ENCODE measurements around the gene MTUS2. TPM values are rescaled to one million over a fixed set of nuclear protein-coding genes. Genes with fewer than 3 reads are reported as not detected.

The MTUS2 gene
- total RNA-seq, 1 experiment from 2014 or later = 1.7 TPM

DNA sequence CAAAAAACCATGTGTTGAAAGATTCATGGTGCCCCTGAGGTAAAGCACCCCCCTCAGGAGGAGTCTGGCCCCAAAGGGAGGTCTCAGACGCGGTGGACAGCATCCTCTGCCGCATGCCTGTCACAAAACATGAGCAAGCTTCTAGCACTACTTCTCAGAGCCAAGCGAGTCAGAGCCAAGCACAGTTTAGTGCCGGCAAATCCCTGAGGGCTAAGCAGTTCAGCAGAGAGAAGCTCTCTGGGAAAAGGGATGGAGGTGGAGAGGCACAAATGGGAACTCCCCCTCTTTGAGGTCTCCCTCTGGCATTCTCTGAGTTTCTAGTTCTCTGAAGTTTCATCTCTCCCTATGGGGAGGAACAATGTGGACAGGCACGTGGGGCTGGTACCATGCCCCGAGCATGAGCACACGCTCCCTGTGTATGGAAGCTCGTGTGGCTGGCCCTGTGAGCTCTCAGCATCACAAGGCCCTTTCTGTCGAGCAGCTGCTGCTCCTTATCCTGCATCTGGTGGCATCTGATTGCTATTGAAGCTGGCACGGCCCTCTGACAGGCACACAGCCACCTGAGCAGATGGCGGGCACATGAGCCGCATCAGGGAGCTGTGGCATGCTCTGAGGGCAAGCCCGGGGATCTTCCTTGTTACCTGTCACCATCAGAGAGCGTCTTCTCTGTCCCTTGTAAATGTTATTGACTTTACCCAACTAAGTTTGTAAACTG, 450.3 kb downstream of the MTUS2 start:
- TF ChIP-seq, protein P1, sequence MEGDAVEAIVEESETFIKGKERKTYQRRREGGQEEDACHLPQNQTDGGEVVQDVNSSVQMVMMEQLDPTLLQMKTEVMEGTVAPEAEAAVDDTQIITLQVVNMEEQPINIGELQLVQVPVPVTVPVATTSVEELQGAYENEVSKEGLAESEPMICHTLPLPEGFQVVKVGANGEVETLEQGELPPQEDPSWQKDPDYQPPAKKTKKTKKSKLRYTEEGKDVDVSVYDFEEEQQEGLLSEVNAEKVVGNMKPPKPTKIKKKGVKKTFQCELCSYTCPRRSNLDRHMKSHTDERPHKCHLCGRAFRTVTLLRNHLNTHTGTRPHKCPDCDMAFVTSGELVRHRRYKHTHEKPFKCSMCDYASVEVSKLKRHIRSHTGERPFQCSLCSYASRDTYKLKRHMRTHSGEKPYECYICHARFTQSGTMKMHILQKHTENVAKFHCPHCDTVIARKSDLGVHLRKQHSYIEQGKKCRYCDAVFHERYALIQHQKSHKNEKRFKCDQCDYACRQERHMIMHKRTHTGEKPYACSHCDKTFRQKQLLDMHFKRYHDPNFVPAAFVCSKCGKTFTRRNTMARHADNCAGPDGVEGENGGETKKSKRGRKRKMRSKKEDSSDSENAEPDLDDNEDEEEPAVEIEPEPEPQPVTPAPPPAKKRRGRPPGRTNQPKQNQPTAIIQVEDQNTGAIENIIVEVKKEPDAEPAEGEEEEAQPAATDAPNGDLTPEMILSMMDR (IDR thresholded peaks at IDR 0.05; ENCODE audit: insufficient read depth in 1 of 2, low read depth in 1 of 2, low read length in 1 of 2, severe bottlenecking in 1 of 2, unreplicated experiment in 1 of 2) = no peak
- intact Hi-C loops (cut with micrococcal nuclease; ENCODE audit: unreplicated experiment) = no loop called here
- Histone ChIP-seq H3K9me3 (no peaks in the 10 kb centered on the region), H3K36me3 (ENCODE audit: control insufficient read depth, insufficient read depth, low read length) (no peaks in the 10 kb centered on the region), H3K27me3 (replicated peaks; ENCODE audit: control insufficient read depth, insufficient read depth, low read length) (peaks cover 1% of the 10 kb centered on the region; the same call in 1 of the 2 replicates), H3K4me3 (ENCODE audit: low read depth, low read length) (no peak overlapping the region), H3K4me1 (no peaks in the 10 kb centered on the region)
- BruUV-seq (replicated peaks) = no TSS peak
- POLR2A ChIA-PET = no interaction called here
- Mint-ChIP-seq H3K27ac (ENCODE audit: unreplicated experiment) (no peak overlapping the region), H3K9me3 (ENCODE audit: unreplicated experiment) (no peaks in the 10 kb centered on the region), H3K27me3 (ENCODE audit: insufficient read depth, unreplicated experiment) (peaks cover 22% of the 10 kb centered on the region), H3K4me3 (ENCODE audit: unreplicated experiment) (no peak overlapping the region), H3K4me1 (ENCODE audit: low read depth, unreplicated experiment) (no peaks in the 10 kb centered on the region), H3K36me3 (ENCODE audit: insufficient read depth, unreplicated experiment) (no peaks in the 10 kb centered on the region)
- no peak for DNase-seq
- CTCF ChIA-PET = no interaction called here

DNA sequence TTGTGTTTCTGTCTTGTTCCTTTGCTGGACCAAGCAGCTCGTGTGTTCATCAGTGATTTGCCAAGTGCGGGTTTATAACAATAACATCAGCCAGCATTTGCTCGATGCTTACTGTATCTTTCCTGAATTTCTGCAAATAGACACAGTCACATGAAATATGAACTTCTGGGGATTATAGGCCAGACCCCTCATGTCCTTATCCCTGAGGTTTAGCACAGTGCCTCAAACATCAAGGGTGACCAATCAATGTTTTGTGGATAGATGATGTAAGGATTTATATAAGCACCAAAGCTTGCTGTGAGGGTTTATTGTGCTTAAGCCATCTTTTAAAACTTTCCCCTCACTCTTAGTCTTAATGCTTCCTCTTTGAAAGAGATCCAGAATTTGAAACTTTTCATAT, 451.5 kb downstream of the MTUS2 start:
- CTCF ChIA-PET = no interaction called here

DNA sequence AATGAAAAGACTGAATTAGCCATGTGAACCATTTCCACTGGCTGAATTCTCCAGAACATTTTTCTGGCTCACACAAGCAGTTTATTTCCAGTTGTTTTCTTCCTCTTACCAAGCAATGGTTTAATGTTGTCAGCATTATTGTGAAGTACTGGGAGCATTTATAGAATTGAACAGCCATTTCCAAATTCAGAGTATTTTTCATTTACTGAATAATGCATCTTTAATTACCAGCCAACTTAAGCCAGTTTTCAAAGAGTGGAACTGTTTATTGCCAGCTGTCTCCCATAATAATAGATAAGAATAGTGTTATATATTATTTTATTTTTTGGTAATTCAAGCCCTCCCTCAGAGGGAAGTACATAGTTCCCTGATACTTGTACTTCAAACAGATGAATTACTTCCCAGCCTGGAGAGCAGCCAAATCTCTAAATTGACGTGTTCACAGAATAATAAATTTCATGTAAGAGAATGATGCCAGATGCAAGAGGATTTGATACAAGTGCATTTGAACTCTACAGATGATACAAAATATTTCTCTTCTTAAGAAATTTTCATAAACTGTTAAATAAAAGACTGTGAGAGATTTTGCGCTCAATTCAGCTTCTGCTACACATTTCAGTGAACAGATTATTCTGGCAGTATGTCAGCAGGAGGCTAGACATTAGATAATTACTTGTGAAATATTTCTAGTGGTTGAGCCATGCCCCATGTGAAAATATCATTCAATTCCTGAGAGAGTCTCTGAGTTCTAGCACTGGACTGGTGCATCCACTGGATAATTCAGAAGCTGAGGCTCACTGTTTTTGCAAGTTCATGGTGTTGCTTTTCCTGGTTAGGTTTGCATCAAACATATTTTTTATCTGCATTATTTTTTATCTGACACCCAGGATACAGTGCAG, 459.5 kb downstream of the MTUS2 start:
- Mint-ChIP-seq H3K4me3 (ENCODE audit: unreplicated experiment) (no peak overlapping the region), H3K4me1 (ENCODE audit: low read depth, unreplicated experiment) (no peaks in the 10 kb centered on the region), H3K27me3 (ENCODE audit: insufficient read depth, unreplicated experiment) (peaks cover 15% of the 10 kb centered on the region), H3K27ac (ENCODE audit: unreplicated experiment) (no peak overlapping the region), H3K9me3 (ENCODE audit: unreplicated experiment) (no peaks in the 10 kb centered on the region), H3K36me3 (ENCODE audit: insufficient read depth, unreplicated experiment) (no peaks in the 10 kb centered on the region)
- intact Hi-C loops (cut with micrococcal nuclease; ENCODE audit: unreplicated experiment) = no loop called here
- Histone ChIP-seq H3K27me3 (replicated peaks; ENCODE audit: control insufficient read depth, insufficient read depth, low read length) (no peaks in the 10 kb centered on the region; the same call in 1 of the 2 replicates), H3K36me3 (ENCODE audit: control insufficient read depth, insufficient read depth, low read length) (no peaks in the 10 kb centered on the region), H3K4me3 (ENCODE audit: low read depth, low read length) (no peak overlapping the region), H3K9me3 (no peaks in the 10 kb centered on the region), H3K4me1 (no peaks in the 10 kb centered on the region)
- ChIA-PET CTCF (no interaction called here), POLR2A (no interaction called here)
- no peak for DNase-seq
- TF ChIP-seq, protein P1 (IDR thresholded peaks at IDR 0.05; ENCODE audit: insufficient read depth in 1 of 2, low read depth in 1 of 2, low read length in 1 of 2, severe bottlenecking in 1 of 2, unreplicated experiment in 1 of 2) = no peak
- BruUV-seq (replicated peaks) = no TSS peak

More for the DNA sequence above, 451.5 kb downstream of the MTUS2 start:
- POLR2A ChIA-PET = no interaction called here
- no peaks in the 10 kb centered on the region for H3K4me1 ChIP-seq
- intact Hi-C loops (cut with micrococcal nuclease; ENCODE audit: unreplicated experiment) = no loop called here
- Mint-ChIP-seq H3K4me3 (ENCODE audit: unreplicated experiment) (no peak overlapping the region), H3K9me3 (ENCODE audit: unreplicated experiment) (no peaks in the 10 kb centered on the region), H3K4me1 (ENCODE audit: low read depth, unreplicated experiment) (no peaks in the 10 kb centered on the region), H3K27ac (ENCODE audit: unreplicated experiment) (no peak overlapping the region), H3K36me3 (ENCODE audit: insufficient read depth, unreplicated experiment) (no peaks in the 10 kb centered on the region), H3K27me3 (ENCODE audit: insufficient read depth, unreplicated experiment) (peaks cover 22% of the 10 kb centered on the region)
- H3K36me3 ChIP-seq (ENCODE audit: control insufficient read depth, insufficient read depth, low read length) = no peaks in the 10 kb centered on the region
- BruUV-seq (replicated peaks) = no TSS peak
- TF ChIP-seq, protein P1 (IDR thresholded peaks at IDR 0.05; ENCODE audit: insufficient read depth in 1 of 2, low read depth in 1 of 2, low read length in 1 of 2, severe bottlenecking in 1 of 2, unreplicated experiment in 1 of 2) = no peak
- H3K9me3 ChIP-seq = no peaks in the 10 kb centered on the region
- no peak overlapping the region for H3K4me3 ChIP-seq (ENCODE audit: low read depth, low read length)
- DNase-seq = no peak
- H3K27me3 ChIP-seq (replicated peaks; ENCODE audit: control insufficient read depth, insufficient read depth, low read length) = 0 out of 2 replicates have a peak, but pooled peaks cover 1% of the 10 kb centered on the region
